Measurements from ENCODE around the gene CASZ1. TPM values are rescaled to one million over a fixed set of nuclear protein-coding genes. Genes with fewer than 3 reads are reported as not detected.

CASZ1 gene
- total and polyA plus RNA-seq, 12 donors: 2.5 to 35.2 (median 7.0) TPM

DNA sequence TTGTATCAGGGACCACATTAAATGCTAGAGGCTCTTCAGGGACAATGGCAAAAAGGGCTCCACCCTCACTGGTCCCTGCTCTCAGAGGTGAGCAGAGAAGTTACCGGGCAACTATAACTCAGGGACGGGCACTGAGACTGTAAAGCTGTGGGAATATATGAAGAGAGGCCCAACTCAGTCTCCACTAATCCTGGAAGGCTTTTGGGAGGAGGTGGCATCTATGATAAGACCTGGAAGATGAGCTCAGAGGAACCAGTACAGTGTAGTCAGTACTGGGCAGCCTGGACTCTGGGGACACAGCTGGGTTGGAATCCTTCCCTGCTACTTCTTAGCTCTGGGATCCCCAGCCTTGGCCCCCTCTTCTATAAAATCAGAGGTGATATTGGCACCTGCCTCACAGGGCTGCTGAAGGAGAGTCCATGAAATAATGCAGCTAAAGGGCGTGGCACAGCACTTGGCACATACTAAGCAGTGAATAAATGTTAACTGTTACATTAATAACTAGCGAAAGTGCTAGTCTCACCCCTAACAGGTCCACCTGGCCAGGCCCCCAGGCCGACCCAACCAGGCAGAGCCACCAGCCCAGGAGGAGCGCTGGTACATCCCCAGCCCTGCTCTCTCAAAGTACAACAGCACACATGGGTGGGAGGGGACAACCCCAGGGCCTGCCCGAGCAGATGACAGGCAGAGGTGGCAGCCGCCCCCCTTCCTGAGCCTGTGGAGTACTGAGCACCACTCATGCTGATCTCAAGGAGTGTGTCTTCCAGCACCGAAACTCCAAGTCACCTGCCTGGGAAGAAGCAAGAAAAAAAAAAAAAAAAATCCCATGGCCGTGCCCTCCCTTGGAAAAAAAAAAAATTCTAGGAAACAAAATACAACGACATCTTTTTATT, 62.7 kb downstream of the CASZ1 start:
- peak overlapping the region in 1 of 5 donors; percentile 38 for H3K27ac ChIP-seq
- WGBS, 4 donors: 81 to 84% (median 82%) methylated on average over 7 to 11 of the region's 11 CpGs
- no peaks in the 10 kb centered on the region for H3K36me3 ChIP-seq (replicated peaks in 1 of 2)
- H3K4me3 ChIP-seq: no peak overlapping the region
- no peaks in the 10 kb centered on the region for H3K9me3 ChIP-seq (replicated peaks in 1 of 3)
- TF ChIP-seq POLR2A (IDR thresholded peaks at IDR 0.05): no peak
- TF ChIP-seq, protein P1, sequence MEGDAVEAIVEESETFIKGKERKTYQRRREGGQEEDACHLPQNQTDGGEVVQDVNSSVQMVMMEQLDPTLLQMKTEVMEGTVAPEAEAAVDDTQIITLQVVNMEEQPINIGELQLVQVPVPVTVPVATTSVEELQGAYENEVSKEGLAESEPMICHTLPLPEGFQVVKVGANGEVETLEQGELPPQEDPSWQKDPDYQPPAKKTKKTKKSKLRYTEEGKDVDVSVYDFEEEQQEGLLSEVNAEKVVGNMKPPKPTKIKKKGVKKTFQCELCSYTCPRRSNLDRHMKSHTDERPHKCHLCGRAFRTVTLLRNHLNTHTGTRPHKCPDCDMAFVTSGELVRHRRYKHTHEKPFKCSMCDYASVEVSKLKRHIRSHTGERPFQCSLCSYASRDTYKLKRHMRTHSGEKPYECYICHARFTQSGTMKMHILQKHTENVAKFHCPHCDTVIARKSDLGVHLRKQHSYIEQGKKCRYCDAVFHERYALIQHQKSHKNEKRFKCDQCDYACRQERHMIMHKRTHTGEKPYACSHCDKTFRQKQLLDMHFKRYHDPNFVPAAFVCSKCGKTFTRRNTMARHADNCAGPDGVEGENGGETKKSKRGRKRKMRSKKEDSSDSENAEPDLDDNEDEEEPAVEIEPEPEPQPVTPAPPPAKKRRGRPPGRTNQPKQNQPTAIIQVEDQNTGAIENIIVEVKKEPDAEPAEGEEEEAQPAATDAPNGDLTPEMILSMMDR (IDR thresholded peaks at IDR 0.05): no peak
- DNase-seq: peak in 1 of 7 donors; percentile 71
- no peaks in the 10 kb centered on the region for H3K27me3 ChIP-seq
- peaks cover 0 to 8% of the 10 kb centered on the region in 2 donors for H3K4me1 ChIP-seq (replicated peaks in 1 of 2)
- intact Hi-C loops (cut with DNase I): no loop called here

DNA sequence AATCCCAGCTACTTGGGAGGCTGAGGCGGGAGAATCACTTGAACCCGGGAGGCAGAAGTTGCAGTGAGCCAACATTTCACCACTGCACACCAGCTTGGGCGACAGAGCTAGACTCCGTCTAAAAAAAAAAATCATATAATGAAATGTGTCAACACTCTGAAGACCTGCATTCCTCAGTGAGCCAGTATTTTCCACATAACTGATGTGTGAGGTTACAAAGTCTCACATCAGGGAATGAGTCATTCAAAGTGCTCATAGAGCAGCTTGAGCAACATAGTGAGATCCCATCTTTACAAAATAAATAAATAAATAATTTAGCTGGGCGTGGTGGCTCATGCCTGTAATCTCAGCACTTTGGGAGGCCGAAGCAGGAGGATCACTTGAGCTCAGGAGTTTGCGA, 65.5 kb downstream of the CASZ1 start:
- WGBS, 4 donors: 92 to 96% (median 93%) methylated on average over 7 of the region's 7 CpGs
- Histone ChIP-seq H3K27ac (no peak overlapping the region), H3K4me1 (replicated peaks in 1 of 2) (no peaks in the 10 kb centered on the region), H3K36me3 (replicated peaks in 1 of 2) (no peaks in the 10 kb centered on the region), H3K27me3 (no peaks in the 10 kb centered on the region), H3K9me3 (replicated peaks in 1 of 3) (no peaks in the 10 kb centered on the region), H3K4me3 (no peak overlapping the region)
- no peak for DNase-seq
- intact Hi-C loops (cut with DNase I): no loop called here
- TF ChIP-seq, protein P1 (IDR thresholded peaks at IDR 0.05): no peak
- TF ChIP-seq POLR2A (IDR thresholded peaks at IDR 0.05): no peak

DNA sequence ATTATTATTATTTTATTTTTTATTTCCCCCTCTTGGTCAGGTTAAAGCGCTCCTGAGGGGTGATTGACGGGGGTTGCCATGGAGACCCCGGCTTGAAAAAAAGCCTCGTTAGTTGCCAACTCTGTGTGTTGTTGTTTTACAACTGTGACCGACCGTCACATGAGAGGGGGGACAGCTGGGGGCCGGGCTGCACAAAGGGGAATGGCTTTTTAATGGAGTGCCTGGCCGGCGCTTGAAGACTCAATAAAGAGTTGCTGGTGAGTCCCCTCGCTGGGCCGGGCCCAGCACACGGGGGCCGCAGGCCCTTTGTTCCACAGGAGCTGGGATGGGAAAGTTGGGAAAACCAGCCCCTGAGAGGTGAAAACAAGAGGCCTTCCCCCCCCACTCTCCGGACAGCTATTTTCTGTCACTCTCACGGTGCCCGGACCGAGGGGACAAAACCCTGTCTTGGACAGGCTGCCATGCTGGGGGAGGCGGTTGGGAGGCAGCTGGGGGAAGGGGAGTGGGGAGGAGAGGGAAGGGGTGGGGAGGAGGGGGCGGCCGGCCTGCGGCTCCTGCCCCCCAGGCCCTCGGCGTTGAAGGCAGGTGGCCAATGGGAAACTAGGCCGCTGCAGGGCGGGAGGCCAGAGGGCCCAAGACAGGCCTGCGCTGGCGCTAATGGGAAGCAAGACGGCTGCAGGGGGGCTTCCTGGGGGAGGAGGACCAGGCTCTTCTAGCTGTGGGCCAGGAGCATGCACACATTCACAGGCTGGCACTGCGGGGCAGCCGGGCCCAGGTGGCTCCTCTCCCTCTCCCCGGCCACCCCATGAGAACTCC, 67.6 kb downstream of the CASZ1 start:
- no peak overlapping the region for H3K4me3 ChIP-seq
- 84 to 85% (median 85%) methylated on average over 17 to 31 of the region's 31 CpGs for WGBS, 4 donors
- H3K9me3 ChIP-seq (replicated peaks in 1 of 3): no peaks in the 10 kb centered on the region
- intact Hi-C loops (cut with DNase I): no loop called here
- H3K36me3 ChIP-seq (replicated peaks in 1 of 2): no peaks in the 10 kb centered on the region
- no peaks in the 10 kb centered on the region for H3K27me3 ChIP-seq
- no peak for DNase-seq
- no peak overlapping the region for H3K27ac ChIP-seq
- TF ChIP-seq, protein P1 (IDR thresholded peaks at IDR 0.05): no peak
- TF ChIP-seq POLR2A (IDR thresholded peaks at IDR 0.05): no peak
- no peaks in the 10 kb centered on the region for H3K4me1 ChIP-seq (replicated peaks in 1 of 2)

GRCh38 chr1:10727751-10728232, 68.7 kb downstream of the CASZ1 start:
- H3K27me3 ChIP-seq: no peaks in the 10 kb centered on the region
- WGBS, 4 donors: 29 to 90% (median 77%) methylated on average over 1 to 16 of the region's 16 CpGs
- no peak for TF ChIP-seq POLR2A (IDR thresholded peaks at IDR 0.05)
- TF ChIP-seq, protein P1 (IDR thresholded peaks at IDR 0.05): no peak
- H3K4me1 ChIP-seq (replicated peaks in 1 of 2): no peaks in the 10 kb centered on the region
- H3K9me3 ChIP-seq (replicated peaks in 1 of 3): no peaks in the 10 kb centered on the region
- no peaks in the 10 kb centered on the region for H3K36me3 ChIP-seq (replicated peaks in 1 of 2)
- no peak overlapping the region for H3K4me3 ChIP-seq
- intact Hi-C loops (cut with DNase I): no loop called here
- DNase-seq: peak in 1 of 7 donors; percentile 26
- H3K27ac ChIP-seq: no peak overlapping the region

Data from adrenal gland (tissue), 12 donors.